GM12801 (cell line): Measurements from ENCODE around the gene C1orf226.

ENCODE experiments used
- TF ChIP-seq, protein P1 (sequence below): IDR thresholded peaks from one replicate; pipeline ENCODE4 v1.5.1; 2011; ENCODE audit warnings: control low read depth; ENCODE audit not compliant: insufficient read length; ENCODE audit errors: extremely low read depth

The C1orf226 gene

DNA sequence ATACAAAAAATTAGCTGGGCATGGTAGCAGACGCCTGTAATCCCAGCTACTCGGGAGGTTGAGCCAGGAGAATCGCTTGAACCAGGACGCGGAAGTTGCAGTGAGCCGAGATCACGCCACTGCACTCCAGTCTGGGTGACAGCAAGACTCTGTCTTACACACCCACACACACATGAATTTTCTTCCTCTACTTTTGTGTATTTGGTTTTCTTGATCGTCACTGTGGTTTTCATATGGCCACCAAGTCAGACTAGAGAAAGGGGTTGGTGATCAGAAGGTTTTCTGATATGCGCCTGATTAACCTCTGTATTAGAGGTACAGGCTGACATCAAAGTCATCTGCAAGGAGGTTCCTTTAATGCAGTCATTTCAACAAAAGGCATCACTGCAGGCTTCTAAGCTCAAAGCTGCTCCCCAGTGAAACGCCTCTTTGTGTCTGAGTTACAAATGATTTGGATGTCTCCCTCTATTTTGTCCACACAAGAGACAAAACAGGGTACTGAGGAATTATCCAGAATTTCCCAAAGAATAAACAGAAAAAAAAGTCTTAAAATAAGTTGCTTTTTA, 19.3 kb downstream of the C1orf226 start:
- TF ChIP-seq, protein P1, sequence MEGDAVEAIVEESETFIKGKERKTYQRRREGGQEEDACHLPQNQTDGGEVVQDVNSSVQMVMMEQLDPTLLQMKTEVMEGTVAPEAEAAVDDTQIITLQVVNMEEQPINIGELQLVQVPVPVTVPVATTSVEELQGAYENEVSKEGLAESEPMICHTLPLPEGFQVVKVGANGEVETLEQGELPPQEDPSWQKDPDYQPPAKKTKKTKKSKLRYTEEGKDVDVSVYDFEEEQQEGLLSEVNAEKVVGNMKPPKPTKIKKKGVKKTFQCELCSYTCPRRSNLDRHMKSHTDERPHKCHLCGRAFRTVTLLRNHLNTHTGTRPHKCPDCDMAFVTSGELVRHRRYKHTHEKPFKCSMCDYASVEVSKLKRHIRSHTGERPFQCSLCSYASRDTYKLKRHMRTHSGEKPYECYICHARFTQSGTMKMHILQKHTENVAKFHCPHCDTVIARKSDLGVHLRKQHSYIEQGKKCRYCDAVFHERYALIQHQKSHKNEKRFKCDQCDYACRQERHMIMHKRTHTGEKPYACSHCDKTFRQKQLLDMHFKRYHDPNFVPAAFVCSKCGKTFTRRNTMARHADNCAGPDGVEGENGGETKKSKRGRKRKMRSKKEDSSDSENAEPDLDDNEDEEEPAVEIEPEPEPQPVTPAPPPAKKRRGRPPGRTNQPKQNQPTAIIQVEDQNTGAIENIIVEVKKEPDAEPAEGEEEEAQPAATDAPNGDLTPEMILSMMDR: no peak

DNA sequence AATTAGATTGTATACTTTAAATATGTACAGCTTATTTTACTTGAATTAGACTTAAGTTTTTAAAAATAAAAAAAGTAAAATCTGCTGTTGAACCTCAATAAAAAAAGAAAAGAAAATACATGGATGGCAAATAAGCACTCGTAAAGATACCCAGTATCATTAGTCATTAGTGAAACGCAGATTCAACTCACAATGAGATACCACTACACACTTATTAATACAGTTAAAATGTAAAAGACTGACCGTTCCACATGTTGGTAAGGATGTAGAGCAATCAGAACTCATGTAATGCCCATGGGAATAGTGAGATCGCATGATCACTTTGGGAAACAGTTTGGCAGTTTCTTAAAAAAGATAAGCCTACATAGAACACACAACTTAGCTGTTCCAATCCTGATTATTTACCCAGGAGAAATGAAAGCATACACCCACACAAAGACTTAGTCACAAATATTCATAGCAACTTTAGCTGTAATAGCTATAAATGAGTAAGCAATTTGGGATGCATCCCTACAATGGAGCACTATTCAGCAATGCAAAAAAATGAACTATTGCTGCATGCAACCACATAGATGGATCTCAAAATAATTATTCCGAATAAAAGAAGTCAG, 23.1 kb downstream of the C1orf226 start:
- TF ChIP-seq, protein P1: no peak

DNA sequence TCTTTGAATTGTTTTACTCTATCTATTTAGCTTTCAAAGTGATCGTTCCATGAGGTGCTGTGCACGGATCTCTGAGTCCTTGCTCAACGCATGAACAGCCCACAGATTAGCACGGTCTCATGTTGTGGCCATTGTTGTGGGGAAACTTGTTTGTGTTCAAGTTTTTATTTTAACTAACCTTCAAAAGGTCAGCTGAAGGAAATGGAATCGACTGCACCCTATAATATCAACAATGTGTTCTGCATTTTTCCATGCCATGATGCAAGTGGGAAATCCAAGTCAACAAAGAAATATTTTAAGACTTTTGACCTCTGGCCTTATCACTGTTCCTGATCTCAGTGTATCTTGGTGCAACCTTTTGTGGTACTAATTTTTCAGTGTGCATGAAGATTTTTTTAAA, 24.3 kb downstream of the C1orf226 start:
- TF ChIP-seq, protein P1: no peak

DNA sequence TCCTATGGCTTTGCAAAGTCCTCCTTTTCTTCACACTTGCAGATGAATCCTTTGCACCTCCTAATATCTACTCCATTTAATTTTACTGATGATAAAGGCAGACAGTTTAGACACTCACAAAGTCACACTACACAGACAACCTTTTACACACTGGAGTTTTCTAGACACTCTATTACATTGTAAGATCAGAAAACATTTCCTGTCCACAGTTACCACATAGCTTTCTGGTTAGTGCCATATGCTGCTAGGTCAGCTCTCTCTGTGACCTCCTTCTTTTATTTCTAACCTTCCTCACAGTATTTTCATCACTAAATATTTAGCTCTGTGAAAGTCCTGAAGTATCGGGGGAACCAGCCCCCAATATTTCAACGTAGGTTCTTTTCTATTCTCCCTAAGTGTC, 25.3 kb downstream of the C1orf226 start:
- TF ChIP-seq, protein P1: no peak

DNA sequence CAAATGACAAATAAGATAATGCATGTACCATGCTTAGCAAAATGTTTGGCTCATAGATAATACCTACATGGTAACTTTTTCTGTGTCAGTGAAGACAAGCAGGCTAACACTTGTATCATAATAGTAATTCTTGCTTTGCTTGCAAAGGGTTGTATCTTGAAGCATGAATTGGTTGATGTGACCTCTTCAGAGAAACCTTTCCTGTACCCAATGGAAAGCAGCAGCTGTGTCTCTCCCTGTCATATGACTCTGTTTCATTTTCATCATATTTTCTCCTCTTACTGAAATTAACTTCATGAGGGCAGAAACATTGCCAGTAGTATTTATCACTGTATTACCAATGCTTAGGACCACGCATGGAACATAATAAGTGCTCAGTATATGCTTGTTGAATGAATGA, 26.0 kb downstream of the C1orf226 start:
- TF ChIP-seq, protein P1: no peak

DNA sequence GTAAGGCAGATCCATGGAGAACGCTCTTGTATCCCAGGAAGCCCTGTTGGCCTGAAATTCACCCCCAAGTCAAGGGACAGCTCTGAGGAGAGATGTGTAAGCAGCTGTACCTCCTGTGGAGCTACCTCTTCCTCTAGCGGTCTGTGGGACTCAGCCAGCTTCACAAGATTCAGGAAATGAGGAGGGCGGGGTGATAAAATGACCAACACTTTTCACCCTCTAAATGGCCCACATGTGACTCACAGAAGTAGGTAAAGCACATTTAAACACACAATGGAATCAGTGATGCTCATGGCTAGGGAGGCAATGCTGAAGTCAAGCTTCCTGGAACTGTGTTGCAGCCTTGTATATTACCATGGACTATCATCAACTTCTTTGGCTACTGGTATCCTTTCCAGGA, 30.5 kb downstream of the C1orf226 start, which contains the start of gene SH2D1B:
TSS of gene SH2D1B (minus strand) at position 135 of the 400 bp plus-strand sequence. CDS start at position 15, 120 bp downstream.
- TF ChIP-seq, protein P1: no peak

DNA sequence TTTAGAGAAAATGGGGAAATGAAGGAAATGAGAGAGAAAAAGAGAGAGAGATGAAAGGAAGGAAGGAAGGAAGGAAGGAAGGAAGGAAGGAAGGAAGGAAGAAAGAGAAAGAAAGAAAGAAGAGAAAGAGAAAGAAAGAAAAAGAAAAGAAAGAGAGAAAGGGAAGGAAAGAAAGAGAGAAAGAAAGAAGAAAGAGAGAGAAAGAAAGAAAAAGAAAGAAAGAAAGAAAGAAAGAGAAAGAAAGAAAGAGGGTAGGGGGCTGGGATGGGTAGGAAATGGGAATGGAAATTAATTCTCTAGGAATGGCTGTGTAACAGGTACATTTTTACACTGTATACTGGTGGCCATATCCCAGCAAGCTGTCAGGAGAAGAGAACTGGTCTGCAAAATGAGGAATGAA, 34.7 kb downstream of the C1orf226 start:
- TF ChIP-seq, protein P1: no peak

DNA sequence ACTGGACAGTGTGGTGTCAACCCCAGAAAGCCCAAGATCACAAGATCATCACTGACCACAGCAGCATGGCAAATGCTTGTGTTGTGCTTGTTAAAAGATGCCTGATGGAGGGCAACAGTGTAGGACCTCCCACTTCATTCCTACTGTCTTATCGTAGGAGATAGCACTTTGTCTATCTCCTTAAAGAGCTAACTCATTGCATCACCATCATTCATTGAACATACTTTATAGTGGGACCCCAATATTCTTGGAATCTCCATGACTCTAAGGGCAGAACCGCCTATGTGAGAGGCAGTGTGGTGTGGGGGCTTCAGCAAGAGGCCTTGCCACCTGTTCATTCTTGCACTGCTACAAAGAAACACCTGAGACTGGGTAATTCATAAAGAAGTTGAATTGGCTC, 35.4 kb downstream of the C1orf226 start:
- TF ChIP-seq, protein P1: no peak
